Body of pancreas (tissue), 4 donors: ENCODE results near the gene EMC8. TPM values are rescaled to one million over a fixed set of nuclear protein-coding genes. Genes with fewer than 3 reads are reported as not detected.

Experiments used
- ATAC-seq: fragments of 150-250 bp; one replicate; pipeline ENCODE4 v1.9.1; 2016
- DNase-seq, 4 donors: peaks; one replicate each; pipeline ENCODE4 v3.0.0-alpha.2; 2019
- H3K27ac ChIP-seq, 4 donors: fragments of 200-600 bp; sonication (generic); 1 replicate in 3 of 4; 2 replicates in 1 of 4; pipeline versions ENCODE4 v1.5.1 to v1.6.1; 2016 to 2019; ENCODE audit warnings: mild to moderate bottlenecking in 1 of 4, mixed read lengths in 1 of 4, moderate library complexity in 1 of 4
- H3K27me3 ChIP-seq, 2 donors: fragments of 200-600 bp; sonication (generic); one replicate each; pipeline ENCODE4 v1.6.0; 2016; ENCODE audit warnings: mild to moderate bottlenecking in 1 of 2
- H3K36me3 ChIP-seq, 2 donors: fragments of 200-600 bp; sonication (generic); replicated peaks in 1 of 2; 2 replicates each; pipeline ENCODE4 v1.5.1; 2016; ENCODE audit warnings: low read depth in 2 of 2; ENCODE audit not compliant: insufficient read depth in 1 of 2
- H3K4me1 ChIP-seq: fragments of 200-600 bp; sonication (generic); one replicate; pipeline ENCODE4 v1.6.0; 2016
- H3K4me3 ChIP-seq, 2 donors: fragments of 200-600 bp; sonication (generic); 1 replicate in 1 of 2; 2 replicates in 1 of 2; pipeline ENCODE4 v1.5.1; 2016 to 2019
- H3K9me3 ChIP-seq, 3 donors: fragments of 200-600 bp; sonication (generic); 1 replicate in 2 of 3; 2 replicates in 1 of 3; pipeline ENCODE4 v1.5.1; 2016
- CTCF ChIP-seq, 7 experiments: fragments of 450-650 bp in 4 of 7; fragments of 200-600 bp in 3 of 7; sonication (generic) in 3 of 7; IDR thresholded peaks; one replicate each; pipeline ENCODE4 v1.5.1; 2016 to 2019; ENCODE audit warnings: antibody characterized with exemption in 7 of 7
- POLR2A ChIP-seq, 3 donors: fragments of 450-650 bp; IDR thresholded peaks; one replicate each; pipeline ENCODE4 v1.6.1; 2016; ENCODE audit warnings: antibody characterized with exemption in 3 of 3, mild to moderate bottlenecking in 2 of 3
- WGBS, 2 donors: methylation state at CpG; one replicate each; pipeline ENCODE4 v1.1.5; 2017; 5-methylcytosine and 5-hydroxymethylcytosine counted together
- intact Hi-C: fragments of 100-400 bp; cut with DNase I; formaldehyde crosslinking; loops from one replicate; pipeline ENCODE4 v1.15.1; 2023
- total RNA-seq, 2 donors: library from RNA; depleted of rRNA; stranded (reverse); fragments of >200 nt; gene quantifications; one replicate each; pipeline ENCODE4 v1.1.0, GENCODE V29; 2016

EMC8 gene
- total RNA-seq, 2 donors from 2014 or later = 16.3 to 30.7 TPM

DNA sequence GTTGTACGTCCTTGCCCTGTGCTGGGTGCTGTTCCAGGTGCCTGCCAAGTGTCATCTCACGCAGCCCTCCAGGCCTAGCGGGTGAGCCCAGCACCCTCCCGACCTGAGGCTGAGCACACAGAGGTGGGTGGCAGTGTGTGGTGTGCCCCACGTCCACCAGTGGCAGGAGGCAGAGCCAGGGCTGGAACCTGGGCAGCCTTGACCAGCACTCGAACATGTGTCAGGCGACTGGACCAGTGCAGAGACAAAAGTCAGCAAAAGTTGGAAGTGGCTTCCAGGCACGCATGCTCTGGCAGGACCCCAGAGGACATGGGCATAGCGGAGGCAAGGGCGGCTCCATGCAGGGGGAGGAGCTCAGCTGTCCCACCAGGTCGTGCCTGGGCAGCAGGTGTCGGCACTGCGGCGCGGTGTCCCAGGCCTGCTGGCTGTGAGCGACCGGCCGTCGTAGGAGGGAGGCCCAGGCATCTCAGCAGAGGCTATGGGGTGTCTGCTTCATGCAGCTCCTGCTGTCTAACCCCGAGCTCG lies 35.9 kb upstream of the EMC8 start:
- intact Hi-C loops = no loop called here
- DNase-seq (no peak), ATAC-seq (no peak)
- peaks cover 0 to 4% of the 10 kb centered on the region in 2 donors for H3K27me3 ChIP-seq
- no peaks in the 10 kb centered on the region for H3K9me3 ChIP-seq
- H3K4me3 ChIP-seq = no peak overlapping the region
- H3K27ac ChIP-seq = no peak overlapping the region
- 56 to 57% methylated on average over 3 to 21 of the region's 21 CpGs for WGBS, 2 donors
- no peak for TF ChIP-seq CTCF (IDR thresholded peaks at IDR 0.05)
- no peak for TF ChIP-seq POLR2A (IDR thresholded peaks at IDR 0.05)
- H3K36me3 ChIP-seq = no peaks in the 10 kb centered on the region
- H3K4me1 ChIP-seq = no peaks in the 10 kb centered on the region

GRCh38 chr16:85834741-85835140 lies 35.4 kb upstream of the EMC8 start:
- DNase-seq (no peak), ATAC-seq (no peak)
- Histone ChIP-seq H3K4me1 (no peaks in the 10 kb centered on the region), H3K9me3 (no peaks in the 10 kb centered on the region), H3K27me3 (peaks cover 0 to 4% of the 10 kb centered on the region in 2 donors), H3K4me3 (no peak overlapping the region), H3K27ac (no peak overlapping the region), H3K36me3 (no peaks in the 10 kb centered on the region)
- WGBS, 2 donors = 68 to 80% methylated on average over 5 of the region's 5 CpGs
- TF ChIP-seq CTCF (IDR thresholded peaks at IDR 0.05) (no peak), POLR2A (IDR thresholded peaks at IDR 0.05) (no peak)
- intact Hi-C loops = no loop called here

GRCh38 chr16:85833219-85833920 lies 34.0 kb upstream of the EMC8 start:
- no peak for ATAC-seq
- DNase-seq = no peak
- intact Hi-C loops = no loop called here
- Histone ChIP-seq H3K36me3 (no peaks in the 10 kb centered on the region), H3K9me3 (no peaks in the 10 kb centered on the region), H3K4me3 (no peak overlapping the region), H3K27me3 (peaks cover 0 to 4% of the 10 kb centered on the region in 2 donors), H3K27ac (no peak overlapping the region), H3K4me1 (no peaks in the 10 kb centered on the region)
- no peak for TF ChIP-seq POLR2A (IDR thresholded peaks at IDR 0.05)
- TF ChIP-seq CTCF (IDR thresholded peaks at IDR 0.05) = no peak
- WGBS, 2 donors = 63 to 68% methylated on average over 17 to 19 of the region's 22 CpGs

- no peak for ATAC-seq
- H3K36me3 ChIP-seq = no peaks in the 10 kb centered on the region
- TF ChIP-seq POLR2A (IDR thresholded peaks at IDR 0.05) = no peak
- H3K27ac ChIP-seq = no peak overlapping the region
- H3K4me1 ChIP-seq = no peaks in the 10 kb centered on the region
- intact Hi-C loops = no loop called here
- DNase-seq = no peak
- H3K9me3 ChIP-seq = no peaks in the 10 kb centered on the region
- no peak overlapping the region for H3K4me3 ChIP-seq
- peaks cover 0 to 4% of the 10 kb centered on the region in 2 donors for H3K27me3 ChIP-seq
- WGBS, 2 donors = 67 to 71% methylated on average over 21 of the region's 21 CpGs
Observed at GRCh38 chr16:85832570-85833218, 33.4 kb upstream of the EMC8 start.

DNA sequence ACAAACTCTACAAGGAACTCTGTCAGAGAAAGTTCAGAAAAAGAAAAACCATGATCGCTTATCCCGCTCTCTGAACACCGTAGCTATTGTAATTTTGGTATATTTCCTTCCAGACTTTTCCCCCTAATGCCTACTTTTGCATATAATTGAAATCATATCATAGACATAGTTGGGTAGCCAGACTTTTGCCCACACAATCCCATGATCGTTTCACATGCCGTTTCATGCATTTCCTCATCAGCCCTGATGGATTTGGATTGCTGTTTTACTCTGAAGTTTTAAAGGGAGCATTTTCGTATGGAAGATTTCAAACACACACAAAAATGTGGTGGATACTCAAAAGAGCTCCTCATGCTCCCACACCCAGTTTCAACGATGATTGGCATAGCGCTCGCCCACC lies 31.5 kb upstream of the EMC8 start:
- Histone ChIP-seq H3K4me1 (no peaks in the 10 kb centered on the region), H3K9me3 (no peaks in the 10 kb centered on the region), H3K27me3 (no peaks in the 10 kb centered on the region), H3K27ac (no peak overlapping the region), H3K4me3 (no peak overlapping the region), H3K36me3 (no peaks in the 10 kb centered on the region)
- 65 to 67% methylated on average over 9 of the region's 9 CpGs for WGBS, 2 donors
- ATAC-seq (no peak), DNase-seq (no peak)
- no peak for TF ChIP-seq CTCF (IDR thresholded peaks at IDR 0.05)
- no peak for TF ChIP-seq POLR2A (IDR thresholded peaks at IDR 0.05)
- intact Hi-C loops = no loop called here
